ENCODE results near the gene IFNAR2. TPM values are rescaled to one million over a fixed set of nuclear protein-coding genes. Genes with fewer than 3 reads are reported as not detected.
A peak's percentile ranks its signal among the peaks of the same experiment; 100 is the strongest.

Gene IFNAR2
- total RNA-seq, 1 donor from 2014 or later: 21.3 TPM

GRCh38 chr21:33201956-33202355 is 27.8 kb upstream of the IFNAR2 start:
- Mint-ChIP-seq H3K27me3 (ENCODE audit: unreplicated experiment) (peaks cover 7% of the 10 kb centered on the region), H3K9me3 (ENCODE audit: unreplicated experiment) (no peaks in the 10 kb centered on the region), H3K4me3 (ENCODE audit: unreplicated experiment) (no peak overlapping the region), H3K27ac (ENCODE audit: unreplicated experiment) (no peak overlapping the region), H3K36me3 (ENCODE audit: low read depth, unreplicated experiment) (peaks cover 4% of the 10 kb centered on the region), H3K4me1 (ENCODE audit: unreplicated experiment) (peaks cover 4% of the 10 kb centered on the region)
- TF ChIP-seq, protein P1, sequence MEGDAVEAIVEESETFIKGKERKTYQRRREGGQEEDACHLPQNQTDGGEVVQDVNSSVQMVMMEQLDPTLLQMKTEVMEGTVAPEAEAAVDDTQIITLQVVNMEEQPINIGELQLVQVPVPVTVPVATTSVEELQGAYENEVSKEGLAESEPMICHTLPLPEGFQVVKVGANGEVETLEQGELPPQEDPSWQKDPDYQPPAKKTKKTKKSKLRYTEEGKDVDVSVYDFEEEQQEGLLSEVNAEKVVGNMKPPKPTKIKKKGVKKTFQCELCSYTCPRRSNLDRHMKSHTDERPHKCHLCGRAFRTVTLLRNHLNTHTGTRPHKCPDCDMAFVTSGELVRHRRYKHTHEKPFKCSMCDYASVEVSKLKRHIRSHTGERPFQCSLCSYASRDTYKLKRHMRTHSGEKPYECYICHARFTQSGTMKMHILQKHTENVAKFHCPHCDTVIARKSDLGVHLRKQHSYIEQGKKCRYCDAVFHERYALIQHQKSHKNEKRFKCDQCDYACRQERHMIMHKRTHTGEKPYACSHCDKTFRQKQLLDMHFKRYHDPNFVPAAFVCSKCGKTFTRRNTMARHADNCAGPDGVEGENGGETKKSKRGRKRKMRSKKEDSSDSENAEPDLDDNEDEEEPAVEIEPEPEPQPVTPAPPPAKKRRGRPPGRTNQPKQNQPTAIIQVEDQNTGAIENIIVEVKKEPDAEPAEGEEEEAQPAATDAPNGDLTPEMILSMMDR (IDR thresholded peaks at IDR 0.05; ENCODE audit: unreplicated experiment): no peak
- DNase-seq (ENCODE audit: low spot score): no peak

- H3K36me3 Mint-ChIP-seq (ENCODE audit: low read depth, unreplicated experiment): peaks cover 9% of the 10 kb centered on the region
- no peak overlapping the region for H3K4me3 Mint-ChIP-seq (ENCODE audit: unreplicated experiment)
- H3K4me1 Mint-ChIP-seq (ENCODE audit: unreplicated experiment): peaks cover 4% of the 10 kb centered on the region
- no peaks in the 10 kb centered on the region for H3K9me3 Mint-ChIP-seq (ENCODE audit: unreplicated experiment)
- no peak for DNase-seq (ENCODE audit: low spot score)
- TF ChIP-seq, protein P1 (IDR thresholded peaks at IDR 0.05; ENCODE audit: unreplicated experiment): no peak
- peaks cover 7% of the 10 kb centered on the region for H3K27me3 Mint-ChIP-seq (ENCODE audit: unreplicated experiment)
- H3K27ac Mint-ChIP-seq (ENCODE audit: unreplicated experiment): no peak overlapping the region
Observed at GRCh38 chr21:33202464-33203363, 27.0 kb upstream of the IFNAR2 start.

- TF ChIP-seq, protein P1 (IDR thresholded peaks at IDR 0.05; ENCODE audit: unreplicated experiment): no peak
- no peak overlapping the region for H3K4me3 Mint-ChIP-seq (ENCODE audit: unreplicated experiment)
- peaks cover 9% of the 10 kb centered on the region for H3K36me3 Mint-ChIP-seq (ENCODE audit: low read depth, unreplicated experiment)
- no peaks in the 10 kb centered on the region for H3K9me3 Mint-ChIP-seq (ENCODE audit: unreplicated experiment)
- no peak for DNase-seq (ENCODE audit: low spot score)
- H3K27ac Mint-ChIP-seq (ENCODE audit: unreplicated experiment): no peak overlapping the region
- H3K27me3 Mint-ChIP-seq (ENCODE audit: unreplicated experiment): peaks cover 8% of the 10 kb centered on the region
- H3K4me1 Mint-ChIP-seq (ENCODE audit: unreplicated experiment): peaks cover 4% of the 10 kb centered on the region
Observed at GRCh38 chr21:33203371-33203724, 26.4 kb upstream of the IFNAR2 start.

GRCh38 chr21:33205476-33205875 is 24.3 kb upstream of the IFNAR2 start:
- DNase-seq (ENCODE audit: low spot score): no peak
- no peaks in the 10 kb centered on the region for H3K9me3 Mint-ChIP-seq (ENCODE audit: unreplicated experiment)
- TF ChIP-seq, protein P1 (IDR thresholded peaks at IDR 0.05; ENCODE audit: unreplicated experiment): no peak
- no peak overlapping the region for H3K27ac Mint-ChIP-seq (ENCODE audit: unreplicated experiment)
- peaks cover 4% of the 10 kb centered on the region for H3K4me1 Mint-ChIP-seq (ENCODE audit: unreplicated experiment)
- H3K36me3 Mint-ChIP-seq (ENCODE audit: low read depth, unreplicated experiment): peaks cover 9% of the 10 kb centered on the region
- peak overlapping the region; percentile 21 for H3K4me3 Mint-ChIP-seq (ENCODE audit: unreplicated experiment)
- peaks cover 8% of the 10 kb centered on the region for H3K27me3 Mint-ChIP-seq (ENCODE audit: unreplicated experiment)

DNA sequence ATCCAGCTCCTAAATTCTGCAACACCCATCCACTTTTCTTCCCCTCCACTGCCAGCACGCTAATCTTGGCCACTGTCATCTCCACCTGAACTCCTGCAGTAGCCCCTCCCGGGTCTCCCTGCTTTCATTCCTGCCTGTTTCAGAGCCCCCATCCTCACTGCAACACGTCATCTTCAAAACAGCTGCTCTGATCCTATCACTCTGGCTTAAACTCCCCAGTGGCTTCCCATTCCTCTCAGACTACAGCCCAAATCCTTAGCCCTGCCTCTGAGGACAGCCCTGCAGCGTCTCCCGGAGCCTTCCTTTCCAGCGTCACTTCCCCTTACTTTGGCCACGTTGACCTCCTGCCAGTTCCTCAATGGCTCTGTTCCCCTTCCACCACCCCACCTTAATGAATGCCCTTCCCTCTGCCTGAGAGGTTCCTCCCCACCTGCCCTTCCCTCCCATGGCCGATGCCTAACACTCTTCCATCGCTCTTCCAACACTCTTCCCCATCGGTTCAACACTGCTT is 22.9 kb upstream of the IFNAR2 start:
- no peaks in the 10 kb centered on the region for H3K9me3 Mint-ChIP-seq (ENCODE audit: unreplicated experiment)
- TF ChIP-seq, protein P1 (IDR thresholded peaks at IDR 0.05; ENCODE audit: unreplicated experiment): no peak
- peaks cover 8% of the 10 kb centered on the region for H3K27me3 Mint-ChIP-seq (ENCODE audit: unreplicated experiment)
- H3K4me3 Mint-ChIP-seq (ENCODE audit: unreplicated experiment): peak overlapping the region; percentile 2
- peaks cover 4% of the 10 kb centered on the region for H3K4me1 Mint-ChIP-seq (ENCODE audit: unreplicated experiment)
- peaks cover 9% of the 10 kb centered on the region for H3K36me3 Mint-ChIP-seq (ENCODE audit: low read depth, unreplicated experiment)
- H3K27ac Mint-ChIP-seq (ENCODE audit: unreplicated experiment): no peak overlapping the region
- DNase-seq (ENCODE audit: low spot score): no peak
